ENCODE results near the gene GRIP2.

The GRIP2 gene

GRCh38 chr3:14512281-14512941 lies 27.7 kb downstream of the GRIP2 start:
- FAIRE-seq (no peak), DNase-seq (ENCODE audit: insufficient read length, low spot score) (no peak)
- TF ChIP-seq TAF1 (IDR thresholded peaks at IDR 0.05; ENCODE audit: low read depth, low read length): no peak
- no peak for TF ChIP-seq POU2F2 (IDR thresholded peaks at IDR 0.05; ENCODE audit: low read depth, low read length)
- no peak for TF ChIP-seq PAX5 (IDR thresholded peaks at IDR 0.05; ENCODE audit: insufficient read depth, low read length, severe bottlenecking)
- no peak for TF ChIP-seq POLR2AphosphoS5 (IDR thresholded peaks at IDR 0.05; ENCODE audit: low read depth, low read length)
- no peak for TF ChIP-seq POLR2A (IDR thresholded peaks at IDR 0.05; ENCODE audit: low read depth, low read length)
- no peak for TF ChIP-seq SPI1 (IDR thresholded peaks at IDR 0.05; ENCODE audit: low read depth, low read length)

- DNase-seq (ENCODE audit: insufficient read length, low spot score) (no peak), FAIRE-seq (no peak)
- TF ChIP-seq SPI1 (IDR thresholded peaks at IDR 0.05; ENCODE audit: low read depth, low read length) (no peak), POLR2AphosphoS5 (IDR thresholded peaks at IDR 0.05; ENCODE audit: low read depth, low read length) (no peak), TAF1 (IDR thresholded peaks at IDR 0.05; ENCODE audit: low read depth, low read length) (no peak), POLR2A (IDR thresholded peaks at IDR 0.05; ENCODE audit: low read depth, low read length) (no peak), PAX5 (IDR thresholded peaks at IDR 0.05; ENCODE audit: insufficient read depth, low read length, severe bottlenecking) (no peak), POU2F2 (IDR thresholded peaks at IDR 0.05; ENCODE audit: low read depth, low read length) (no peak)
These were observed 28.4 kb downstream of the GRIP2 start for GRCh38 chr3:14511623-14512280.

GRCh38 chr3:14510838-14511622 lies 29.1 kb downstream of the GRIP2 start:
- DNase-seq (ENCODE audit: insufficient read length, low spot score) (no peak), FAIRE-seq (no peak)
- TF ChIP-seq TAF1 (IDR thresholded peaks at IDR 0.05; ENCODE audit: low read depth, low read length) (no peak), POLR2AphosphoS5 (IDR thresholded peaks at IDR 0.05; ENCODE audit: low read depth, low read length) (no peak), POU2F2 (IDR thresholded peaks at IDR 0.05; ENCODE audit: low read depth, low read length) (no peak), PAX5 (IDR thresholded peaks at IDR 0.05; ENCODE audit: insufficient read depth, low read length, severe bottlenecking) (no peak), POLR2A (IDR thresholded peaks at IDR 0.05; ENCODE audit: low read depth, low read length) (no peak), SPI1 (IDR thresholded peaks at IDR 0.05; ENCODE audit: low read depth, low read length) (no peak)

- DNase-seq (ENCODE audit: insufficient read length, low spot score) (no peak), FAIRE-seq (no peak)
- TF ChIP-seq PAX5 (IDR thresholded peaks at IDR 0.05; ENCODE audit: insufficient read depth, low read length, severe bottlenecking): no peak
- TF ChIP-seq POU2F2 (IDR thresholded peaks at IDR 0.05; ENCODE audit: low read depth, low read length): no peak
- TF ChIP-seq TAF1 (IDR thresholded peaks at IDR 0.05; ENCODE audit: low read depth, low read length): no peak
- TF ChIP-seq POLR2AphosphoS5 (IDR thresholded peaks at IDR 0.05; ENCODE audit: low read depth, low read length): no peak
- no peak for TF ChIP-seq SPI1 (IDR thresholded peaks at IDR 0.05; ENCODE audit: low read depth, low read length)
- no peak for TF ChIP-seq POLR2A (IDR thresholded peaks at IDR 0.05; ENCODE audit: low read depth, low read length)
These were observed 30.4 kb downstream of the GRIP2 start for GRCh38 chr3:14509796-14510100.

GRCh38 chr3:14508966-14509795 lies 31.0 kb downstream of the GRIP2 start:
- DNase-seq (ENCODE audit: insufficient read length, low spot score): peak; percentile 92
- FAIRE-seq: peak; percentile 50
- TF ChIP-seq PAX5 (IDR thresholded peaks at IDR 0.05; ENCODE audit: insufficient read depth, low read length, severe bottlenecking) (no peak), SPI1 (IDR thresholded peaks at IDR 0.05; ENCODE audit: low read depth, low read length) (no peak), POLR2A (IDR thresholded peaks at IDR 0.05; ENCODE audit: low read depth, low read length) (no peak), POLR2AphosphoS5 (IDR thresholded peaks at IDR 0.05; ENCODE audit: low read depth, low read length) (no peak), TAF1 (IDR thresholded peaks at IDR 0.05; ENCODE audit: low read depth, low read length) (no peak), POU2F2 (IDR thresholded peaks at IDR 0.05; ENCODE audit: low read depth, low read length) (no peak)

GRCh38 chr3:14508505-14508819 lies 31.7 kb downstream of the GRIP2 start:
- DNase-seq (ENCODE audit: insufficient read length, low spot score) (no peak), FAIRE-seq (no peak)
- TF ChIP-seq SPI1 (IDR thresholded peaks at IDR 0.05; ENCODE audit: low read depth, low read length) (no peak), TAF1 (IDR thresholded peaks at IDR 0.05; ENCODE audit: low read depth, low read length) (no peak), PAX5 (IDR thresholded peaks at IDR 0.05; ENCODE audit: insufficient read depth, low read length, severe bottlenecking) (no peak), POLR2AphosphoS5 (IDR thresholded peaks at IDR 0.05; ENCODE audit: low read depth, low read length) (no peak), POU2F2 (IDR thresholded peaks at IDR 0.05; ENCODE audit: low read depth, low read length) (no peak), POLR2A (IDR thresholded peaks at IDR 0.05; ENCODE audit: low read depth, low read length) (no peak)

- TF ChIP-seq TAF1 (IDR thresholded peaks at IDR 0.05; ENCODE audit: low read depth, low read length) (no peak), POU2F2 (IDR thresholded peaks at IDR 0.05; ENCODE audit: low read depth, low read length) (no peak), SPI1 (IDR thresholded peaks at IDR 0.05; ENCODE audit: low read depth, low read length) (no peak), POLR2AphosphoS5 (IDR thresholded peaks at IDR 0.05; ENCODE audit: low read depth, low read length) (no peak)
- DNase-seq (ENCODE audit: insufficient read length, low spot score): no peak
- no peak for FAIRE-seq
These were observed 32.2 kb downstream of the GRIP2 start for GRCh38 chr3:14507757-14508504.

GRCh38 chr3:14507305-14507741 lies 32.8 kb downstream of the GRIP2 start:
- DNase-seq (ENCODE audit: insufficient read length, low spot score): no peak
- no peak for FAIRE-seq
- no peak for TF ChIP-seq TAF1 (IDR thresholded peaks at IDR 0.05; ENCODE audit: low read depth, low read length)
- TF ChIP-seq POU2F2 (IDR thresholded peaks at IDR 0.05; ENCODE audit: low read depth, low read length): no peak
- no peak for TF ChIP-seq POLR2A (IDR thresholded peaks at IDR 0.05; ENCODE audit: low read depth, low read length)
- no peak for TF ChIP-seq POLR2AphosphoS5 (IDR thresholded peaks at IDR 0.05; ENCODE audit: low read depth, low read length)
- no peak for TF ChIP-seq PAX5 (IDR thresholded peaks at IDR 0.05; ENCODE audit: insufficient read depth, low read length, severe bottlenecking)
- TF ChIP-seq SPI1 (IDR thresholded peaks at IDR 0.05; ENCODE audit: low read depth, low read length): no peak
